ENCODE data around the gene KCTD21. TPM values are rescaled to one million over a fixed set of nuclear protein-coding genes. Genes with fewer than 3 reads are reported as not detected.

The KCTD21 gene
- total RNA-seq, 1 donor from 2014 or later = 30.7 TPM

- H3K4me1 ChIP-seq = peaks cover 0 to 6% of the 10 kb centered on the region in 2 donors
- no peak overlapping the region for H3K4me3 ChIP-seq
- DNase-seq (ENCODE audit: low spot score in 2 of 2) = no peak
- no peaks in the 10 kb centered on the region for H3K27me3 ChIP-seq
- no peaks in the 10 kb centered on the region for H3K9me3 ChIP-seq
- H3K27ac ChIP-seq = no peak overlapping the region
- no peaks in the 10 kb centered on the region for H3K36me3 ChIP-seq
- intact Hi-C loops (cut with DNase I) = loop anchor here (1.0 kb wide), 1 partner anchor 18 kb away; no protein-coding TSS in a partner anchor
- TF ChIP-seq, protein P1, sequence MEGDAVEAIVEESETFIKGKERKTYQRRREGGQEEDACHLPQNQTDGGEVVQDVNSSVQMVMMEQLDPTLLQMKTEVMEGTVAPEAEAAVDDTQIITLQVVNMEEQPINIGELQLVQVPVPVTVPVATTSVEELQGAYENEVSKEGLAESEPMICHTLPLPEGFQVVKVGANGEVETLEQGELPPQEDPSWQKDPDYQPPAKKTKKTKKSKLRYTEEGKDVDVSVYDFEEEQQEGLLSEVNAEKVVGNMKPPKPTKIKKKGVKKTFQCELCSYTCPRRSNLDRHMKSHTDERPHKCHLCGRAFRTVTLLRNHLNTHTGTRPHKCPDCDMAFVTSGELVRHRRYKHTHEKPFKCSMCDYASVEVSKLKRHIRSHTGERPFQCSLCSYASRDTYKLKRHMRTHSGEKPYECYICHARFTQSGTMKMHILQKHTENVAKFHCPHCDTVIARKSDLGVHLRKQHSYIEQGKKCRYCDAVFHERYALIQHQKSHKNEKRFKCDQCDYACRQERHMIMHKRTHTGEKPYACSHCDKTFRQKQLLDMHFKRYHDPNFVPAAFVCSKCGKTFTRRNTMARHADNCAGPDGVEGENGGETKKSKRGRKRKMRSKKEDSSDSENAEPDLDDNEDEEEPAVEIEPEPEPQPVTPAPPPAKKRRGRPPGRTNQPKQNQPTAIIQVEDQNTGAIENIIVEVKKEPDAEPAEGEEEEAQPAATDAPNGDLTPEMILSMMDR (IDR thresholded peaks at IDR 0.05) = no peak
Measured at GRCh38 chr11:78150754-78151153, 37.7 kb downstream of the KCTD21 start.

DNA sequence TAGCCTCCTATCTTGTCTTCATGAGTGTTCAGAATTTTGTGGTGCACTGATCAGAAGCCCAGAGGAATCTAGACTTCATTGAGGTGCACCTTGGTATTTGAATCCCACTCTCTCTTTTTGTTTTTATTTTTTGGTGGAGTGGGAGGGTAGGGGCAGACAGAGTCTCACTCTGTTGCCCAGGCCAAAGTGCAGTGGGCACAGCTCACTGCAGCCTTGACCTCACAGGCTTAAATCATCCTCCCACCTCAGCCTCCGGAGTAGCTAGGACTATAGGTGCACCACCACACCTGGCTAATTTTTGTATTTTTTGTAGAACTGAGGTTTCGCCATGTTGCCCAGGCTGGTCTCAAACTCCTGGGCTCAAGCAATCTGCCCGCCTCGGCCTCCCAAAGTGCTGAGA is 38.1 kb downstream of the KCTD21 start:
- Histone ChIP-seq H3K27me3 (no peaks in the 10 kb centered on the region), H3K4me3 (no peak overlapping the region), H3K27ac (no peak overlapping the region), H3K4me1 (peaks cover 0 to 6% of the 10 kb centered on the region in 2 donors), H3K9me3 (no peaks in the 10 kb centered on the region), H3K36me3 (no peaks in the 10 kb centered on the region)
- DNase-seq (ENCODE audit: low spot score in 2 of 2) = no peak
- TF ChIP-seq, protein P1 (IDR thresholded peaks at IDR 0.05) = no peak
- intact Hi-C loops (cut with DNase I) = loop anchor here (1.0 kb wide), 1 partner anchor 18 kb away; no protein-coding TSS in a partner anchor

- Histone ChIP-seq H3K36me3 (no peaks in the 10 kb centered on the region), H3K4me3 (no peak overlapping the region), H3K27ac (no peak overlapping the region), H3K9me3 (no peaks in the 10 kb centered on the region), H3K27me3 (no peaks in the 10 kb centered on the region), H3K4me1 (peaks cover 0 to 6% of the 10 kb centered on the region in 2 donors)
- TF ChIP-seq, protein P1 (IDR thresholded peaks at IDR 0.05) = peak in 2 of 3 experiments; percentile 34 to 56
- DNase-seq (ENCODE audit: low spot score in 2 of 2) = peak in 1 of 2 donors; percentile 80
- intact Hi-C loops (cut with DNase I) = loop anchor here (1.0 to 2.0 kb wide), 2 partner anchors 19 to 43 kb away; no protein-coding TSS in a partner anchor
Measured at GRCh38 chr11:78149646-78150045, 38.8 kb downstream of the KCTD21 start.

DNA sequence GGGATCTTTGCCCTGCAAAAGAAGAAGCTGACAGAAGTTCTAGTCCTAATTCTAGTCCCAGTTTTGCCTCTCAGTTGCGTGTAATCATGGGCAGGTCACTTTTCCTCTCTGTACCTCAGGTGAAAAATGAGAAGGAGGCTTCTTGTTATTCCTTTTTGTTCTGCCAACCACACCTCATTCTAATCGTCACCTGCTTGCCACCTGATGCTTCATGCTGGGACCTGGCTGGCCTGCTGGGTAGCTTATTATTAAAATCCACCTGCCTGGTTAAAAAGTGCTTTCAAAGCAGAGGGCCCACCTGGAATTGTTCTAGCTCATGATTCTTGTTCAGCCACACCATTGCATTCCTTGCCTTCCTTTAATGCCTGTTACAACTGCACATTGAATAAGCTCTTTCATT is 40.6 kb downstream of the KCTD21 start:
- Histone ChIP-seq H3K9me3 (no peaks in the 10 kb centered on the region), H3K36me3 (no peaks in the 10 kb centered on the region), H3K4me3 (no peak overlapping the region), H3K4me1 (peaks cover 0 to 6% of the 10 kb centered on the region in 2 donors), H3K27ac (no peak overlapping the region), H3K27me3 (no peaks in the 10 kb centered on the region)
- TF ChIP-seq, protein P1 (IDR thresholded peaks at IDR 0.05) = no peak
- DNase-seq (ENCODE audit: low spot score in 2 of 2) = no peak
- intact Hi-C loops (cut with DNase I) = loop anchor here (2.0 kb wide), 1 partner anchor 45 kb away; no protein-coding TSS in a partner anchor

- intact Hi-C loops (cut with DNase I) = no loop called here
- Histone ChIP-seq H3K9me3 (no peaks in the 10 kb centered on the region), H3K36me3 (no peaks in the 10 kb centered on the region), H3K4me1 (peaks cover 0 to 6% of the 10 kb centered on the region in 2 donors), H3K27me3 (no peaks in the 10 kb centered on the region), H3K27ac (no peak overlapping the region), H3K4me3 (no peak overlapping the region)
- TF ChIP-seq, protein P1 (IDR thresholded peaks at IDR 0.05) = no peak
- DNase-seq (ENCODE audit: low spot score in 2 of 2) = no peak
Measured at GRCh38 chr11:78145511-78146025, 42.9 kb downstream of the KCTD21 start.
